Measurements from ENCODE around the gene PLEK.

- no peak for TF ChIP-seq POLR2A (IDR thresholded peaks at IDR 0.05; ENCODE audit: low read length)
- TF ChIP-seq MYC (IDR thresholded peaks at IDR 0.05; ENCODE audit: borderline replicate concordance, low read length) = no peak
- no peak for TF ChIP-seq BHLHE40 (IDR thresholded peaks at IDR 0.05; ENCODE audit: low read depth, low read length)
- TF ChIP-seq, protein P1, sequence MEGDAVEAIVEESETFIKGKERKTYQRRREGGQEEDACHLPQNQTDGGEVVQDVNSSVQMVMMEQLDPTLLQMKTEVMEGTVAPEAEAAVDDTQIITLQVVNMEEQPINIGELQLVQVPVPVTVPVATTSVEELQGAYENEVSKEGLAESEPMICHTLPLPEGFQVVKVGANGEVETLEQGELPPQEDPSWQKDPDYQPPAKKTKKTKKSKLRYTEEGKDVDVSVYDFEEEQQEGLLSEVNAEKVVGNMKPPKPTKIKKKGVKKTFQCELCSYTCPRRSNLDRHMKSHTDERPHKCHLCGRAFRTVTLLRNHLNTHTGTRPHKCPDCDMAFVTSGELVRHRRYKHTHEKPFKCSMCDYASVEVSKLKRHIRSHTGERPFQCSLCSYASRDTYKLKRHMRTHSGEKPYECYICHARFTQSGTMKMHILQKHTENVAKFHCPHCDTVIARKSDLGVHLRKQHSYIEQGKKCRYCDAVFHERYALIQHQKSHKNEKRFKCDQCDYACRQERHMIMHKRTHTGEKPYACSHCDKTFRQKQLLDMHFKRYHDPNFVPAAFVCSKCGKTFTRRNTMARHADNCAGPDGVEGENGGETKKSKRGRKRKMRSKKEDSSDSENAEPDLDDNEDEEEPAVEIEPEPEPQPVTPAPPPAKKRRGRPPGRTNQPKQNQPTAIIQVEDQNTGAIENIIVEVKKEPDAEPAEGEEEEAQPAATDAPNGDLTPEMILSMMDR (IDR thresholded peaks at IDR 0.05) = no peak
- no peak for TF ChIP-seq POLR2AphosphoS2 (conservative IDR thresholded peaks at IDR 0.05; ENCODE audit: low read length)
Observed at GRCh38 chr2:68359889-68360288, 5.2 kb upstream of the PLEK start.

Measured in A549 (cell line).